Breast epithelium (tissue), 4 donors: ENCODE results near the gene TMEM187. TPM values are rescaled to one million over a fixed set of nuclear protein-coding genes. Genes with fewer than 3 reads are reported as not detected.

Experiments used
- DNase-seq, 2 donors: peaks; one replicate each; pipeline ENCODE4 v3.0.0-alpha.2; 2019; ENCODE audit warnings: low spot score in 2 of 2
- H3K27ac ChIP-seq, 2 donors: fragments of 200-600 bp; sonication (generic) in 1 of 2; one replicate each; pipeline ENCODE4 v1.5.1; 2016 to 2019; ENCODE audit warnings: mild to moderate bottlenecking in 1 of 2
- H3K27me3 ChIP-seq, 2 donors: fragments of 200-600 bp; sonication (generic) in 1 of 2; one replicate each; pipeline versions ENCODE4 v1.5.1 to v1.6.0; 2017 to 2019; ENCODE audit warnings: control low read depth in 1 of 2, mild to moderate bottlenecking in 1 of 2
- H3K36me3 ChIP-seq: fragments of 200-600 bp; one replicate; pipeline ENCODE4 v1.5.1; 2019
- H3K4me1 ChIP-seq, 2 donors: fragments of 200-600 bp; sonication (generic); one replicate each; pipeline ENCODE4 v1.5.1; 2016 to 2019; ENCODE audit warnings: control low read depth in 1 of 2
- H3K4me3 ChIP-seq, 3 donors: fragments of 200-600 bp; sonication (generic); 1 replicate in 2 of 3; 2 replicates in 1 of 3; pipeline ENCODE4 v1.5.1; 2016 to 2019; ENCODE audit warnings: mild to moderate bottlenecking in 3 of 3, moderate library complexity in 2 of 3
- H3K9me3 ChIP-seq, 2 donors: fragments of 200-600 bp; sonication (generic) in 1 of 2; one replicate each; pipeline ENCODE4 v1.5.1; 2016 to 2019; ENCODE audit warnings: control low read depth in 1 of 2
- CTCF ChIP-seq, 3 donors: fragments of 450-650 bp; IDR thresholded peaks; one replicate each; pipeline ENCODE4 v1.5.1; 2016 to 2017; ENCODE audit warnings: antibody characterized with exemption in 3 of 3, mild to moderate bottlenecking in 3 of 3, moderate library complexity in 3 of 3
- POLR2A ChIP-seq: fragments of 450-650 bp; IDR thresholded peaks from one replicate; pipeline ENCODE4 v1.6.1; 2016; ENCODE audit warnings: antibody characterized with exemption, mild to moderate bottlenecking, moderate library complexity
- POLR2AphosphoS5 ChIP-seq, 3 donors: sonication (generic); formaldehyde crosslinking; IDR thresholded peaks; one replicate each; pipeline ENCODE4 v1.6.1; 2017; ENCODE audit warnings: antibody characterized with exemption in 3 of 3
- intact Hi-C: fragments of 100-400 bp; cut with DNase I; formaldehyde crosslinking; loops from one replicate; pipeline ENCODE4 v1.15.1; 2023; ENCODE audit warnings: low total_unique reads
- total RNA-seq, 3 donors: library from RNA; depleted of rRNA; stranded (reverse); fragments of >200 nt; gene quantifications; one replicate each; pipeline ENCODE4 v1.1.0, GENCODE V29; 2016

The TMEM187 gene
- total RNA-seq, 3 donors from 2014 or later = 7.6 to 10.9 (median 8.2) TPM

GRCh38 chrX:153934762-153935325, 37.7 kb upstream of the TMEM187 start, which contains the start of gene NAA10:
TSS of gene NAA10 (minus strand) at chrX:153935037. CDS start at chrX:153934904, 133 bp downstream.
- H3K4me3 ChIP-seq = peak within 1 kb of the TSS; percentile 62 to 88 (median 63)
- TF ChIP-seq POLR2AphosphoS5 (IDR thresholded peaks at IDR 0.05) = peak in 1 of 3 donors; percentile 19
- no peak for TF ChIP-seq POLR2A
- no peak for TF ChIP-seq CTCF (IDR thresholded peaks at IDR 0.05)
- intact Hi-C loops = no loop called here

GRCh38 chrX:153935326-153935851, 37.2 kb upstream of the TMEM187 start:
- Histone ChIP-seq H3K27me3 (peaks cover 0 to 25% of the 10 kb centered on the region in 2 donors), H3K4me1 (no peaks in the 10 kb centered on the region), H3K36me3 (no peaks in the 10 kb centered on the region), H3K27ac (peak overlapping the region in 1 of 2 donors; percentile 52), H3K4me3 (peak overlapping the region; percentile 31 to 88 (median 63)), H3K9me3 (no peaks in the 10 kb centered on the region)
- intact Hi-C loops = no loop called here
- DNase-seq = no peak
- TF ChIP-seq CTCF (IDR thresholded peaks at IDR 0.05) (no peak), POLR2AphosphoS5 (IDR thresholded peaks at IDR 0.05) (no peak), POLR2A (no peak)

More at GRCh38 chrX:153934762-153935325, 37.7 kb upstream of the TMEM187 start, which contains the start of gene NAA10:
- peak; percentile 55 to 63 for DNase-seq
- peaks cover 0 to 19% of the 10 kb centered on the region in 2 donors for H3K27me3 ChIP-seq
- no peaks in the 10 kb centered on the region for H3K36me3 ChIP-seq
- H3K4me1 ChIP-seq = no peaks in the 10 kb centered on the region
- H3K27ac ChIP-seq = peak within 1 kb of the TSS in 1 of 2 donors; percentile 52
- H3K9me3 ChIP-seq = no peaks in the 10 kb centered on the region

GRCh38 chrX:153937056-153937455, 35.5 kb upstream of the TMEM187 start:
- no peak overlapping the region for H3K27ac ChIP-seq
- H3K36me3 ChIP-seq = no peaks in the 10 kb centered on the region
- no peak for DNase-seq
- no peaks in the 10 kb centered on the region for H3K4me1 ChIP-seq
- H3K9me3 ChIP-seq = no peaks in the 10 kb centered on the region
- H3K4me3 ChIP-seq = no peak overlapping the region
- H3K27me3 ChIP-seq = peaks cover 0 to 29% of the 10 kb centered on the region in 2 donors
- TF ChIP-seq CTCF (IDR thresholded peaks at IDR 0.05) (no peak), POLR2A (no peak)
- intact Hi-C loops = no loop called here

GRCh38 chrX:153938226-153938786, 34.2 kb upstream of the TMEM187 start:
- no peak for DNase-seq
- no peak overlapping the region for H3K4me3 ChIP-seq
- H3K27me3 ChIP-seq = peaks cover 0 to 35% of the 10 kb centered on the region in 2 donors
- no peaks in the 10 kb centered on the region for H3K36me3 ChIP-seq
- TF ChIP-seq CTCF (IDR thresholded peaks at IDR 0.05) (peak in 1 of 3 donors; percentile 20), POLR2A (no peak)
- no peaks in the 10 kb centered on the region for H3K4me1 ChIP-seq
- H3K9me3 ChIP-seq = no peaks in the 10 kb centered on the region
- intact Hi-C loops = no loop called here
- no peak overlapping the region for H3K27ac ChIP-seq

- DNase-seq = no peak
- no peaks in the 10 kb centered on the region for H3K36me3 ChIP-seq
- H3K9me3 ChIP-seq = no peaks in the 10 kb centered on the region
- H3K27ac ChIP-seq = no peak overlapping the region
- TF ChIP-seq CTCF (IDR thresholded peaks at IDR 0.05) (no peak), POLR2AphosphoS5 (IDR thresholded peaks at IDR 0.05) (no peak), POLR2A (no peak)
- no peak overlapping the region for H3K4me3 ChIP-seq
- intact Hi-C loops = no loop called here
- H3K4me1 ChIP-seq = no peaks in the 10 kb centered on the region
- peaks cover 0 to 37% of the 10 kb centered on the region in 2 donors for H3K27me3 ChIP-seq
Observed at GRCh38 chrX:153939573-153939972, 33.0 kb upstream of the TMEM187 start.
